OCI-LY7 (cell line): ENCODE data around the gene SNX25. TPM values are rescaled to one million over a fixed set of nuclear protein-coding genes. Genes with fewer than 3 reads are reported as not detected.
"Not testable (repeated sequence)": the region's sequence is repeated elsewhere in the genome, so short reads cannot be mapped to it uniquely, and the experiment has no call there.

Experiments
- BruUV-seq: library from RNA; stranded (reverse); fragments of 400-500 nt; replicated peaks from 2 replicates; lab custom pipeline; 2021; lab: Mats Ljungman, UMichigan
- CTCF ChIA-PET: fragments of 300-600 bp; sonication (Branson Sonifier 250); formaldehyde crosslinking; loops from one replicate; lab custom pipeline; 2022; ENCODE audit warnings: antibody characterized with exemption; ENCODE audit not compliant: unreplicated experiment; lab: Charles Lee
- POLR2A ChIA-PET: fragments of 300-600 bp; sonication (Branson Sonifier 250); formaldehyde crosslinking; loops from one replicate; lab custom pipeline; 2022; ENCODE audit warnings: antibody characterized with exemption; lab: Charles Lee
- DNase-seq: peaks from one replicate; pipeline ENCODE4 v3.0.0-alpha.2; 2015; ENCODE audit warnings: low spot score
- H2AFZ ChIP-seq: fragments of 200-600 bp; sonication (generic), shearing (Covaris generic); 2 replicates; pipeline ENCODE4 v1.6.1; 2014; ENCODE audit warnings: mild to moderate bottlenecking, antibody characterized with exemption, low read length, moderate library complexity
- H3K27ac ChIP-seq: fragments of 200-600 bp; sonication (generic); 2 replicates; pipeline ENCODE4 v1.5.1; 2014; ENCODE audit warnings: mixed run types, low read depth, mild to moderate bottlenecking, moderate library complexity, low read length, inconsistent platforms; ENCODE audit not compliant: poor library complexity, severe bottlenecking
- H3K36me3 ChIP-seq: fragments of 200-600 bp; sonication (generic); 2 replicates; pipeline ENCODE4 v1.6.1; 2014; ENCODE audit warnings: mild to moderate bottlenecking, antibody characterized with exemption, low read length, moderate library complexity, mixed read lengths; ENCODE audit not compliant: insufficient read depth
- H3K4me1 ChIP-seq: fragments of 200-600 bp; sonication (generic); 2 replicates; pipeline ENCODE4 v1.5.1; 2014; ENCODE audit warnings: mild to moderate bottlenecking, low read length; ENCODE audit not compliant: insufficient read depth, poor library complexity, severe bottlenecking
- H3K4me2 ChIP-seq: fragments of 200-600 bp; sonication (generic); 2 replicates; pipeline ENCODE4 v1.6.1; 2014; ENCODE audit warnings: mild to moderate bottlenecking, low read length
- H3K4me3 ChIP-seq: fragments of 200-600 bp; sonication (generic); 2 replicates; pipeline ENCODE4 v1.5.1; 2014; ENCODE audit warnings: mild to moderate bottlenecking, low read depth, low read length; ENCODE audit not compliant: poor library complexity, severe bottlenecking
- H3K79me2 ChIP-seq: fragments of 200-600 bp; sonication (generic); 2 replicates; pipeline ENCODE4 v1.6.1; 2016; ENCODE audit warnings: low read depth, mild to moderate bottlenecking, low read length, moderate library complexity, mixed read lengths; ENCODE audit not compliant: insufficient read depth
- H3K9me2 ChIP-seq: fragments of 200-600 bp; sonication (generic); 2 replicates; pipeline ENCODE4 v1.6.1; 2016; ENCODE audit warnings: mild to moderate bottlenecking, low read length, mixed read lengths; ENCODE audit not compliant: insufficient read depth
- H3K9me3 ChIP-seq: fragments of 200-600 bp; sonication (generic); 2 replicates; pipeline ENCODE4 v1.6.1; 2014; ENCODE audit warnings: mild to moderate bottlenecking, mixed run types, low read length, mixed read lengths
- H4K20me1 ChIP-seq: fragments of 200-600 bp; sonication (generic); 2 replicates; pipeline ENCODE4 v1.6.1; 2014; ENCODE audit warnings: mild to moderate bottlenecking, antibody characterized with exemption, low read length, moderate library complexity, mixed read lengths; ENCODE audit not compliant: insufficient read depth
- CTCF ChIP-seq: fragments of 200-600 bp; sonication (generic); conservative IDR thresholded peaks from 2 replicates; pipeline ENCODE4 v1.5.1; 2014; ENCODE audit warnings: mild to moderate bottlenecking, antibody characterized with exemption, low read length, moderate library complexity, mixed read lengths
- EZH2phosphoT487 ChIP-seq: fragments of 200-600 bp; sonication (generic); IDR thresholded peaks from 2 replicates; pipeline ENCODE4 v1.6.1; 2018; ENCODE audit warnings: low read depth, borderline replicate concordance, mild to moderate bottlenecking, mixed run types, antibody characterized with exemption, low read length, moderate library complexity, mixed read lengths
- intact Hi-C: fragments of 100-400 bp; cut with micrococcal nuclease; formaldehyde crosslinking; loops from one replicate; pipeline ENCODE4 v1.10.0; 2022; ENCODE audit not compliant: unreplicated experiment
- total RNA-seq, 2 experiments: library from RNA; depleted of rRNA in 1 of 2; stranded (reverse); fragments of >200 nt in 1 of 2; shearing (Covaris generic) in 1 of 2; gene quantifications; 2 replicates each; pipeline ENCODE4 v1.2.3, GENCODE V29; 2014 to 2022

SNX25 gene
- total RNA-seq, 2 experiments from 2014 or later = 33.7 to 55.6 TPM

GRCh38 chr4:185322803-185323202 lies 113.4 kb downstream of the SNX25 start:
- Histone ChIP-seq H3K4me1 (peaks cover 5% of the 10 kb centered on the region), H3K4me3 (no peak overlapping the region), H3K9me2 (no peaks in the 10 kb centered on the region), H3K36me3 (peaks cover 70% of the 10 kb centered on the region), H2AFZ (no peak overlapping the region), H3K79me2 (no peaks in the 10 kb centered on the region), H4K20me1 (no peaks in the 10 kb centered on the region), H3K9me3 (no peaks in the 10 kb centered on the region), H3K4me2 (no peak overlapping the region), H3K27ac (no peak overlapping the region)
- intact Hi-C loops = no loop called here
- no TSS peak for BruUV-seq
- ChIA-PET POLR2A (interaction anchor here (0.6 kb wide), 1 partner anchor 103 kb away, joined by 5 read pairs; no protein-coding TSS in a partner anchor), CTCF (no interaction called here)
- no peak for TF ChIP-seq CTCF
- no peak for DNase-seq

- TF ChIP-seq CTCF (no peak), EZH2phosphoT487 (no peak)
- H3K79me2 ChIP-seq = no peaks in the 10 kb centered on the region
- no peaks in the 10 kb centered on the region for H3K9me3 ChIP-seq
- ChIA-PET POLR2A (no interaction called here), CTCF (no interaction called here)
- H3K4me1 ChIP-seq = peaks cover 2% of the 10 kb centered on the region
- intact Hi-C loops = no loop called here
- no TSS peak for BruUV-seq
- no peak overlapping the region for H3K4me3 ChIP-seq
- no peak for DNase-seq
- H3K4me2 ChIP-seq = no peak overlapping the region
- H3K9me2 ChIP-seq = no peaks in the 10 kb centered on the region
- no peaks in the 10 kb centered on the region for H4K20me1 ChIP-seq
- H2AFZ ChIP-seq = no peak overlapping the region
- H3K36me3 ChIP-seq = peaks cover 72% of the 10 kb centered on the region
- H3K27ac ChIP-seq = no peak overlapping the region
Observed at GRCh38 chr4:185323606-185324005, 114.2 kb downstream of the SNX25 start.

GRCh38 chr4:185324361-185324760 lies 115.0 kb downstream of the SNX25 start:
- H3K79me2 ChIP-seq, H3K4me1 ChIP-seq, H3K27ac ChIP-seq, H2AFZ ChIP-seq, POLR2A ChIA-PET, H3K9me3 ChIP-seq, BruUV-seq, H3K4me3 ChIP-seq, DNase-seq, H4K20me1 ChIP-seq, H3K9me2 ChIP-seq, CTCF ChIA-PET, H3K4me2 ChIP-seq, intact Hi-C loops: not testable (repeated sequence)
- peaks cover 77% of the 10 kb centered on the region for H3K36me3 ChIP-seq

DNA sequence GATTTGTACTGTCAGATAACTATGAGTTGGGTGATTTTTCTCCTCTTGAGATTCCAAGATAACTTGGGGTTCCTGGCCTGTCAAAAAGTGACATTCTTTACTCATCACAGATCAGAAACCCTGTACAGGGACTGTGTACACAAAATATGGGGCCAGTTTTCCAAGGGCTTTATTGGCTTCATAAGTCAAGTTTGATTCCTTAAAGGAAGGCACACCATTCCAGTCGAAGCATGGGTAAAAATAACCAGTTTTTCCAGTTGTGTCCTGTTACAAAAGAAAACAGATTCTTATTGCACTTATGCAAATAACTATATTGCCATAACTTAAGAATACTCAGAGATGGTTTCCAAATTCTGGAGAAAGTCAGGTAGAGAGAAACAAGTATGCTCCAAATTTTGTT lies 116.3 kb downstream of the SNX25 start:
- peaks cover 78% of the 10 kb centered on the region for H3K36me3 ChIP-seq
- intact Hi-C loops, H3K4me2 ChIP-seq, CTCF ChIA-PET, H3K9me3 ChIP-seq, H3K4me3 ChIP-seq, BruUV-seq, H3K9me2 ChIP-seq, H3K27ac ChIP-seq, DNase-seq, POLR2A ChIA-PET, H3K4me1 ChIP-seq, H4K20me1 ChIP-seq, H3K79me2 ChIP-seq, H2AFZ ChIP-seq: not testable (repeated sequence)
